GM06990 (cell line): ENCODE results near the gene RASL10A.

Experiments used
- DNase-seq: peaks from one replicate; pipeline ENCODE4 v3.0.0-alpha.2; 2011; ENCODE audit not compliant: insufficient read length; ENCODE audit errors: extremely low read depth
- H3K27me3 ChIP-seq: replicated peaks from 2 replicates; pipeline ENCODE4 v1.6.0; 2011; ENCODE audit warnings: low read length; ENCODE audit not compliant: control insufficient read depth, insufficient read depth
- H3K36me3 ChIP-seq: 2 replicates; pipeline ENCODE4 v1.5.1; 2011; ENCODE audit warnings: low read length; ENCODE audit not compliant: control insufficient read depth, insufficient read depth
- H3K4me3 ChIP-seq: replicated peaks from 2 replicates; pipeline ENCODE4 v1.5.1; 2011; ENCODE audit warnings: low read depth, mild to moderate bottlenecking, control low read depth, low read length
- TF ChIP-seq, protein P1 (sequence below): IDR thresholded peaks from 2 replicates; pipeline ENCODE4 v1.5.1; 2011; ENCODE audit warnings: low read length, control low read depth, mild to moderate bottlenecking, inconsistent platforms; ENCODE audit not compliant: insufficient read depth, poor library complexity, severe bottlenecking

RASL10A gene

GRCh38 chr22:29331658-29332300, 16.3 kb upstream of the RASL10A start:
- Histone ChIP-seq H3K36me3 (peaks cover 63% of the 10 kb centered on the region), H3K4me3 (no peak overlapping the region), H3K27me3 (no peaks in the 10 kb centered on the region)
- TF ChIP-seq, protein P1, sequence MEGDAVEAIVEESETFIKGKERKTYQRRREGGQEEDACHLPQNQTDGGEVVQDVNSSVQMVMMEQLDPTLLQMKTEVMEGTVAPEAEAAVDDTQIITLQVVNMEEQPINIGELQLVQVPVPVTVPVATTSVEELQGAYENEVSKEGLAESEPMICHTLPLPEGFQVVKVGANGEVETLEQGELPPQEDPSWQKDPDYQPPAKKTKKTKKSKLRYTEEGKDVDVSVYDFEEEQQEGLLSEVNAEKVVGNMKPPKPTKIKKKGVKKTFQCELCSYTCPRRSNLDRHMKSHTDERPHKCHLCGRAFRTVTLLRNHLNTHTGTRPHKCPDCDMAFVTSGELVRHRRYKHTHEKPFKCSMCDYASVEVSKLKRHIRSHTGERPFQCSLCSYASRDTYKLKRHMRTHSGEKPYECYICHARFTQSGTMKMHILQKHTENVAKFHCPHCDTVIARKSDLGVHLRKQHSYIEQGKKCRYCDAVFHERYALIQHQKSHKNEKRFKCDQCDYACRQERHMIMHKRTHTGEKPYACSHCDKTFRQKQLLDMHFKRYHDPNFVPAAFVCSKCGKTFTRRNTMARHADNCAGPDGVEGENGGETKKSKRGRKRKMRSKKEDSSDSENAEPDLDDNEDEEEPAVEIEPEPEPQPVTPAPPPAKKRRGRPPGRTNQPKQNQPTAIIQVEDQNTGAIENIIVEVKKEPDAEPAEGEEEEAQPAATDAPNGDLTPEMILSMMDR = no peak
- DNase-seq = no peak

GRCh38 chr22:29331213-29331612, 15.7 kb upstream of the RASL10A start:
- TF ChIP-seq, protein P1 = no peak
- no peak for DNase-seq
- no peaks in the 10 kb centered on the region for H3K27me3 ChIP-seq
- H3K4me3 ChIP-seq = no peak overlapping the region
- peaks cover 67% of the 10 kb centered on the region for H3K36me3 ChIP-seq

GRCh38 chr22:29330753-29331152, 15.3 kb upstream of the RASL10A start:
- peaks cover 67% of the 10 kb centered on the region for H3K36me3 ChIP-seq
- H3K27me3 ChIP-seq = no peaks in the 10 kb centered on the region
- TF ChIP-seq, protein P1 = no peak
- H3K4me3 ChIP-seq = no peak overlapping the region
- DNase-seq = no peak

DNA sequence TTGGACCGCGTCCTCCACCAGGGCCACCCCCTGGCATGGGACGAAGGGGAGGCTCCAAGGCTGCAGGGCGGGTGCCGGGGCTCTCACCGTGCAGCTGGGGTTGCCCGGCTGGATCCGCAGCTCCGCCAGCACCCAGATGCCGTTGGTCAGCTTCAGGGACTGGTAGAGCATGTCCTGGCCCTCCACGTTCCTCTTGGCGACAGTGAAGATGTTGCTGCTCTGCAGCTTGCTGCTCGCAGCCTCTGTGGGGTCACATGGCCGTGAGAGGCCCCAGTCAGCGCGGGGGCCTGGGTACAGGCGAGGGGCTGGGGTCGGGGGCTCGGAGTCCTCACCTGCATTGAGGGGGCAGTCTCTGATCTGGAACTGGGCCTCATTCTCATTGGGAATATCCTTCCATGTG, 14.8 kb upstream of the RASL10A start:
- DNase-seq = no peak
- no peak overlapping the region for H3K4me3 ChIP-seq
- no peaks in the 10 kb centered on the region for H3K27me3 ChIP-seq
- H3K36me3 ChIP-seq = peaks cover 66% of the 10 kb centered on the region
- TF ChIP-seq, protein P1 = no peak

DNA sequence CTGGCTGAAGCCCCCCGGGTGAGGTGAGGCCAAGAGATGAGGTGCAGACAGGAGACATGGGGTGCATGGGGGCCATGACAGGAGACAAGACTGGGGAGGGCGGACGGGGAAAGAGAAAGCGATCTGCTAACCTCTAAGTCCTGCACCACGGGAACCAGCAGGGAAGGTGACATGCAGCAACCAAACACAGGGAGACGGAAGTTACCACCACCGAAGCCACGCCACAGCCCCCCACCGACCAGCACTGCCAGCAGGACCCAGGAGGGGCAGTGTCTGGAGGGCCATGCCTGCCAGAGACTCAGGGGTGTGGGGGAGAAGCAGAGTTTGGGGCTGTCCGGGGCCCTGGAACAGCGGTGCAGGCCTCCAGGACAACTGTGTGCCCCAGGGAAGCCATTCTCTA, 14.1 kb upstream of the RASL10A start:
- TF ChIP-seq, protein P1 = no peak
- Histone ChIP-seq H3K4me3 (no peak overlapping the region), H3K36me3 (peaks cover 61% of the 10 kb centered on the region), H3K27me3 (no peaks in the 10 kb centered on the region)
- DNase-seq = no peak
